H1 (cell line): ENCODE results near the gene CAPN2. TPM values are rescaled to one million over a fixed set of nuclear protein-coding genes. Genes with fewer than 3 reads are reported as not detected.

Experiments used
- ATF3 ChIP-seq: IDR thresholded peaks from 2 replicates; pipeline ENCODE4 v1.6.1; 2011; ENCODE audit warnings: low read depth, mild to moderate bottlenecking, low read length; ENCODE audit not compliant: insufficient read depth
- CBX5 ChIP-seq: fragments of 300-800, 300-1000 bp; sonication (generic); IDR thresholded peaks from 2 replicates; pipeline ENCODE4 v1.7.1; 2016; ENCODE audit warnings: antibody characterized with exemption, low read length, low read depth
- EP300 ChIP-seq, 2 experiments: IDR thresholded peaks; 1 replicate in 1 of 2; 2 replicates in 1 of 2; pipeline ENCODE4 v1.6.1; 2011 to 2012; ENCODE audit warnings: low read depth in 2 of 2, low read length in 2 of 2, mild to moderate bottlenecking in 2 of 2, borderline replicate concordance in 1 of 2, inconsistent platforms in 1 of 2, moderate library complexity in 1 of 2
- NANOG ChIP-seq: IDR thresholded peaks from 2 replicates; pipeline ENCODE4 v1.6.1; 2011; ENCODE audit warnings: low read length, low read depth, mild to moderate bottlenecking, inconsistent platforms; ENCODE audit not compliant: insufficient read depth, poor library complexity, severe bottlenecking
- POLR2A ChIP-seq, 2 experiments: IDR thresholded peaks; 1 replicate in 1 of 2; 2 replicates in 1 of 2; pipeline ENCODE4 v1.6.1; 2011; ENCODE audit warnings: low read depth in 2 of 2, low read length in 2 of 2, mild to moderate bottlenecking in 2 of 2; ENCODE audit errors: control extremely low read depth in 1 of 2
- RFX5 ChIP-seq: IDR thresholded peaks from 2 replicates; pipeline ENCODE4 v1.6.1; 2011; ENCODE audit warnings: low read depth, low read length, improper control_type of control experiment, borderline replicate concordance
- RXRA ChIP-seq: IDR thresholded peaks from 2 replicates; pipeline ENCODE4 v1.6.1; 2011; ENCODE audit warnings: low read depth, mild to moderate bottlenecking, low read length, moderate library complexity; ENCODE audit not compliant: insufficient read depth
- SP1 ChIP-seq: IDR thresholded peaks from 2 replicates; pipeline ENCODE4 v1.6.1; 2011; ENCODE audit warnings: low read depth, low read length
- SRF ChIP-seq: IDR thresholded peaks from 2 replicates; pipeline ENCODE4 v1.6.1; 2011; ENCODE audit warnings: mild to moderate bottlenecking, low read depth, low read length, moderate library complexity
- polyA plus RNA-seq, 7 experiments: library from polyadenylated mRNA; depleted of rRNA in 3 of 7; stranded (reverse) in 5 of 7; unstranded in 2 of 7; fragments of >200 nt in 5 of 7; fragments of 200-250 nt in 2 of 7; gene quantifications; 1 replicate in 5 of 7; 2 replicates in 1 of 7; 4 replicates in 1 of 7; pipeline versions ENCODE4 v1.2.1 to v1.2.3, GENCODE V29; 2011 to 2013; ENCODE audit warnings: missing spikeins in 2 of 7, mixed read lengths in 2 of 7
- total RNA-seq: library from RNA; stranded (reverse); fragmentation: NEBNext Ultra II Directional; extraction: Animal tissue kit (Norgen Biotek cat#: 25700); gene quantifications from 2 replicates; pipeline ENCODE4 v1.2.1, GENCODE V29; 2021
- TF ChIP-seq, protein P1 (sequence below): IDR thresholded peaks from 2 replicates; pipeline ENCODE4 v1.6.1; 2011; ENCODE audit warnings: low read length, improper control_type of control experiment

CAPN2 gene
- total and polyA plus RNA-seq, 2 of the 8 experiments (the other 6 are each of a cell fraction or from before 2014, with no cell fraction given), result 9.2 to 10.3 TPM

- TF ChIP-seq EP300 (IDR thresholded peaks at IDR 0.05; ENCODE audit: borderline replicate concordance in 1 of 2, low read depth in 2 of 2, low read length in 2 of 2) (no peak), POLR2A (IDR thresholded peaks at IDR 0.05; ENCODE audit: control extremely low read depth in 1 of 2, low read depth in 2 of 2, low read length in 2 of 2) (no peak), SRF (no peak), RFX5 (no peak), CBX5 (no peak), NANOG (no peak), ATF3 (no peak), SP1 (no peak), RXRA (no peak)
- TF ChIP-seq, protein P1, sequence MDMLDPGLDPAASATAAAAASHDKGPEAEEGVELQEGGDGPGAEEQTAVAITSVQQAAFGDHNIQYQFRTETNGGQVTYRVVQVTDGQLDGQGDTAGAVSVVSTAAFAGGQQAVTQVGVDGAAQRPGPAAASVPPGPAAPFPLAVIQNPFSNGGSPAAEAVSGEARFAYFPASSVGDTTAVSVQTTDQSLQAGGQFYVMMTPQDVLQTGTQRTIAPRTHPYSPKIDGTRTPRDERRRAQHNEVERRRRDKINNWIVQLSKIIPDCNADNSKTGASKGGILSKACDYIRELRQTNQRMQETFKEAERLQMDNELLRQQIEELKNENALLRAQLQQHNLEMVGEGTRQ, result no peak
These were observed 26.4 kb downstream of the CAPN2 start (continued) for GRCh38 chr1:223738465-223739365.
